WTC11 (cell line): ENCODE results near the gene HHIP.

ENCODE experiments used
- ATF2 ChIP-seq: sonication (generic); formaldehyde crosslinking; IDR thresholded peaks from 2 replicates; pipeline ENCODE4 v1.8.1; 2022; ENCODE audit warnings: low read depth, missing genetic modification reagents, borderline replicate concordance
- ATF3 ChIP-seq: sonication (generic); formaldehyde crosslinking; conservative IDR thresholded peaks from 2 replicates; pipeline ENCODE4 v1.8.1; 2022; ENCODE audit warnings: mild to moderate bottlenecking, missing genetic modification reagents
- CREB1 ChIP-seq: sonication (generic); formaldehyde crosslinking; IDR thresholded peaks from 2 replicates; pipeline ENCODE4 v1.8.0; 2023; ENCODE audit warnings: mild to moderate bottlenecking, missing genetic modification reagents
- FOXK1 ChIP-seq: sonication (generic); formaldehyde crosslinking; IDR thresholded peaks from 2 replicates; pipeline ENCODE4 v1.8.0; 2022; ENCODE audit warnings: mild to moderate bottlenecking, moderate library complexity, missing genetic modification reagents
- GRHL2 ChIP-seq: fragments of 250-450 bp; sonication (Bioruptor Pico); IDR thresholded peaks from 2 replicates; pipeline ENCODE4 v1.8.0; 2022; ENCODE audit warnings: mild to moderate bottlenecking, moderate library complexity; ENCODE audit not compliant: insufficient replicate concordance, severe bottlenecking
- TEAD4 ChIP-seq: sonication (generic); formaldehyde crosslinking; IDR thresholded peaks from 2 replicates; pipeline ENCODE4 v1.8.0; 2022; ENCODE audit warnings: mild to moderate bottlenecking, missing genetic modification reagents
- TF ChIP-seq, protein P1 (sequence below): fragments of 200-600 bp; IDR thresholded peaks from 2 replicates; pipeline ENCODE4 v1.8.0; 2022; ENCODE audit warnings: antibody characterized with exemption

GRCh38 chr4:144597171-144597570 lies 48.8 kb upstream of the HHIP start:
- TF ChIP-seq, protein P1, sequence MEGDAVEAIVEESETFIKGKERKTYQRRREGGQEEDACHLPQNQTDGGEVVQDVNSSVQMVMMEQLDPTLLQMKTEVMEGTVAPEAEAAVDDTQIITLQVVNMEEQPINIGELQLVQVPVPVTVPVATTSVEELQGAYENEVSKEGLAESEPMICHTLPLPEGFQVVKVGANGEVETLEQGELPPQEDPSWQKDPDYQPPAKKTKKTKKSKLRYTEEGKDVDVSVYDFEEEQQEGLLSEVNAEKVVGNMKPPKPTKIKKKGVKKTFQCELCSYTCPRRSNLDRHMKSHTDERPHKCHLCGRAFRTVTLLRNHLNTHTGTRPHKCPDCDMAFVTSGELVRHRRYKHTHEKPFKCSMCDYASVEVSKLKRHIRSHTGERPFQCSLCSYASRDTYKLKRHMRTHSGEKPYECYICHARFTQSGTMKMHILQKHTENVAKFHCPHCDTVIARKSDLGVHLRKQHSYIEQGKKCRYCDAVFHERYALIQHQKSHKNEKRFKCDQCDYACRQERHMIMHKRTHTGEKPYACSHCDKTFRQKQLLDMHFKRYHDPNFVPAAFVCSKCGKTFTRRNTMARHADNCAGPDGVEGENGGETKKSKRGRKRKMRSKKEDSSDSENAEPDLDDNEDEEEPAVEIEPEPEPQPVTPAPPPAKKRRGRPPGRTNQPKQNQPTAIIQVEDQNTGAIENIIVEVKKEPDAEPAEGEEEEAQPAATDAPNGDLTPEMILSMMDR: no peak
- no peak for TF ChIP-seq FOXK1 (CRISPR knock-in tag)
- TF ChIP-seq ATF3: no peak
- no peak for TF ChIP-seq TEAD4
- no peak for TF ChIP-seq CREB1
- no peak for TF ChIP-seq GRHL2 (CRISPR knock-in tag)
- TF ChIP-seq ATF2 (CRISPR knock-in tag): no peak
